CD14-positive monocyte (primary cell): ENCODE results near the gene HUNK. TPM values are rescaled to one million over a fixed set of nuclear protein-coding genes. Genes with fewer than 3 reads are reported as not detected.

Source experiments
- DNase-seq, 3 donors: peaks; one replicate each; pipeline ENCODE4 v3.0.0-alpha.2; 2011 to 2022
- H2AFZ ChIP-seq: 2 replicates; pipeline ENCODE4 v1.6.0; 2012; ENCODE audit warnings: mild to moderate bottlenecking, low read depth, low read length, inconsistent platforms; ENCODE audit not compliant: insufficient read depth, poor library complexity, severe bottlenecking
- H3K27ac ChIP-seq, 2 donors: 1 replicate in 1 of 2; 2 replicates in 1 of 2; pipeline ENCODE4 v1.5.1; 2012 to 2013; ENCODE audit warnings: low read length in 2 of 2, control low read depth in 1 of 2, inconsistent platforms in 1 of 2, low read depth in 1 of 2, mild to moderate bottlenecking in 1 of 2
- H3K27me3 ChIP-seq, 2 donors: one replicate each; pipeline versions ENCODE4 v1.6.0 to v1.6.1; 2011 to 2013; ENCODE audit warnings: low read length in 2 of 2; ENCODE audit not compliant: control insufficient read depth in 2 of 2, insufficient read depth in 2 of 2
- H3K36me3 ChIP-seq, 2 donors: replicated peaks in 1 of 2; 1 replicate in 1 of 2; 2 replicates in 1 of 2; pipeline versions ENCODE4 v1.5.1 to v1.6.1; 2012 to 2013; ENCODE audit warnings: low read length in 2 of 2, control low read depth in 1 of 2, inconsistent platforms in 1 of 2, mild to moderate bottlenecking in 1 of 2; ENCODE audit not compliant: insufficient read depth in 2 of 2, control insufficient read depth in 1 of 2
- H3K4me1 ChIP-seq, 2 donors: 1 replicate in 1 of 2; 2 replicates in 1 of 2; pipeline versions ENCODE4 v1.5.1 to v1.6.1; 2012 to 2013; ENCODE audit warnings: low read length in 2 of 2, control low read depth in 1 of 2, inconsistent platforms in 1 of 2, mild to moderate bottlenecking in 1 of 2, moderate library complexity in 1 of 2; ENCODE audit not compliant: insufficient read depth in 2 of 2, control insufficient read depth in 1 of 2
- H3K4me2 ChIP-seq: replicated peaks from 2 replicates; pipeline ENCODE3; 2012; ENCODE audit warnings: low read length, moderate library complexity, mild to moderate bottlenecking; ENCODE audit not compliant: poor library complexity, severe bottlenecking; ENCODE audit errors: extremely low read depth
- H3K4me3 ChIP-seq, 3 experiments: fragments of 200-600 bp in 1 of 3; sonication (generic) in 1 of 3; replicated peaks in 1 of 3; 1 replicate in 2 of 3; 2 replicates in 1 of 3; pipeline ENCODE4 v1.5.1; 2011 to 2013; ENCODE audit warnings: low read length in 3 of 3, mild to moderate bottlenecking in 3 of 3, control low read depth in 2 of 3, low read depth in 2 of 3, inconsistent platforms in 1 of 3, moderate library complexity in 1 of 3
- H3K79me2 ChIP-seq: 2 replicates; pipeline ENCODE4 v1.6.0; 2012; ENCODE audit warnings: mild to moderate bottlenecking, control low read depth, inconsistent platforms, low read length, moderate library complexity; ENCODE audit not compliant: insufficient read depth
- H3K9ac ChIP-seq: 2 replicates; pipeline ENCODE4 v1.6.0; 2017; ENCODE audit warnings: low read length, mild to moderate bottlenecking; ENCODE audit not compliant: insufficient read depth, poor library complexity, severe bottlenecking
- H3K9me3 ChIP-seq, 2 donors: replicated peaks in 1 of 2; 1 replicate in 1 of 2; 2 replicates in 1 of 2; pipeline versions ENCODE4 v1.5.1 to v1.6.1; 2012 to 2013; ENCODE audit warnings: low read length in 2 of 2, control low read depth in 1 of 2; ENCODE audit not compliant: control insufficient read depth in 1 of 2, insufficient read depth in 1 of 2
- H4K20me1 ChIP-seq: 2 replicates; pipeline ENCODE4 v1.6.0; 2012; ENCODE audit warnings: mild to moderate bottlenecking, low read length, control low read depth, moderate library complexity; ENCODE audit not compliant: insufficient read depth
- H3K27ac Mint-ChIP-seq, 7 donors: one replicate each; pipeline ENCODE4 v1.8.0; 2020; ENCODE audit warnings: mild to moderate bottlenecking in 7 of 7, mixed read lengths in 7 of 7, moderate library complexity in 6 of 7, inconsistent platforms in 2 of 7
- H3K27me3 Mint-ChIP-seq, 3 donors: one replicate each; pipeline ENCODE4 v1.8.0; 2021 to 2022; ENCODE audit warnings: low read depth in 3 of 3, mild to moderate bottlenecking in 3 of 3, mixed read lengths in 3 of 3, moderate library complexity in 3 of 3, inconsistent platforms in 1 of 3
- H3K36me3 Mint-ChIP-seq, 2 donors: one replicate each; pipeline ENCODE4 v1.8.0; 2020; ENCODE audit warnings: mixed read lengths in 2 of 2, inconsistent platforms in 1 of 2, mild to moderate bottlenecking in 1 of 2
- H3K4me1 Mint-ChIP-seq: one replicate; pipeline ENCODE4 v1.8.0; 2020; ENCODE audit warnings: mild to moderate bottlenecking, mixed read lengths
- H3K4me3 Mint-ChIP-seq, 2 donors: one replicate each; pipeline ENCODE4 v1.8.0; 2020; ENCODE audit warnings: mild to moderate bottlenecking in 2 of 2, mixed read lengths in 2 of 2, moderate library complexity in 1 of 2
- H3K9me3 Mint-ChIP-seq, 7 donors: one replicate each; pipeline ENCODE4 v1.8.0; 2020 to 2022; ENCODE audit warnings: mixed read lengths in 7 of 7, mild to moderate bottlenecking in 6 of 7, moderate library complexity in 6 of 7, inconsistent platforms in 2 of 7
- WGBS: methylation state at CpG from one replicate; pipeline ENCODE4 v1.1.5; 2013; ENCODE audit warnings: missing lambda C conversion rate; ENCODE audit not compliant: insufficient coverage; 5-methylcytosine and 5-hydroxymethylcytosine counted together
- intact Hi-C, 2 donors: fragments of 100-400 bp; cut with micrococcal nuclease; formaldehyde crosslinking; loops; one replicate each; pipeline versions ENCODE4 v1.15.0 to v1.15.1; 2023
- polyA plus RNA-seq, 3 donors: library from polyadenylated mRNA; depleted of rRNA in 1 of 3; unstranded in 2 of 3; stranded (reverse) in 1 of 3; fragments of 300-500 nt in 2 of 3; fragments of >200 nt in 1 of 3; fragmentation: Illumina TruSeq in 2 of 3; gene quantifications; 1 replicate in 2 of 3; 2 replicates in 1 of 3; pipeline ENCODE4 v1.2.3, GENCODE V29; 2012 to 2021
- TF ChIP-seq, protein P1 (sequence below): fragments of 200-600 bp; IDR thresholded peaks from one replicate; pipeline ENCODE4 v1.8.0; 2022; ENCODE audit warnings: antibody characterized with exemption, mild to moderate bottlenecking

HUNK gene
- polyA plus RNA-seq, 3 donors: not detected

DNA sequence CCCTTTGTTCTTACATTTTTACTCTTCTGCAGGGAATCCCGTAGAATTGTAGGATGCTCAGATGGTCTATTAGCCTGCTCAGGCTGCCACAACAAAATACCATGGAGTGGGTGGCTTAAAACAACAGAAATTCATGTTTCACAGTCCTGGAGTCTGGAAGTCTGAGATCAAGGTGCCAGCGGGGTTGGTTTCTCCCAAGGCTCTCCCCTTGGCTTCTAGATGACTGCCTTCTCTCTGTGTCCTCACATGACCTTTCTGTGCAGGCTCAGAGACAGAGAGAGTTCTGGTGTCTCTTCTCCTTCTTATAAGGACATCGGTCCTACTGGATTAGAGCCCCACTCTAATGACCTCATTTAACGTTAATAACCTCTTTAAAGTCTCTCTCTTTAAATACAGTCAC lies 41.7 kb downstream of the HUNK start:
- Mint-ChIP-seq H3K27me3 (peaks cover 9 to 16% (median 9%) of the 10 kb centered on the region in 3 donors), H3K27ac (no peak overlapping the region), H3K36me3 (no peaks in the 10 kb centered on the region), H3K9me3 (peaks cover 0 to 23% (median 11%) of the 10 kb centered on the region in 7 donors), H3K4me3 (no peak overlapping the region), H3K4me1 (no peaks in the 10 kb centered on the region)
- Histone ChIP-seq H3K9me3 (peaks cover 0 to 4% of the 10 kb centered on the region in 2 donors), H3K4me2 (no peak overlapping the region), H2AFZ (no peak overlapping the region), H3K79me2 (no peaks in the 10 kb centered on the region), H3K27me3 (peaks cover 0 to 11% of the 10 kb centered on the region in 2 donors), H3K27ac (no peak overlapping the region), H3K36me3 (no peaks in the 10 kb centered on the region), H3K9ac (no peak overlapping the region), H4K20me1 (no peaks in the 10 kb centered on the region), H3K4me3 (no peak overlapping the region), H3K4me1 (no peaks in the 10 kb centered on the region)
- intact Hi-C loops: no loop called here
- DNase-seq: no peak
- WGBS: 81% methylated on average over 4 of the region's 4 CpGs
- TF ChIP-seq, protein P1, sequence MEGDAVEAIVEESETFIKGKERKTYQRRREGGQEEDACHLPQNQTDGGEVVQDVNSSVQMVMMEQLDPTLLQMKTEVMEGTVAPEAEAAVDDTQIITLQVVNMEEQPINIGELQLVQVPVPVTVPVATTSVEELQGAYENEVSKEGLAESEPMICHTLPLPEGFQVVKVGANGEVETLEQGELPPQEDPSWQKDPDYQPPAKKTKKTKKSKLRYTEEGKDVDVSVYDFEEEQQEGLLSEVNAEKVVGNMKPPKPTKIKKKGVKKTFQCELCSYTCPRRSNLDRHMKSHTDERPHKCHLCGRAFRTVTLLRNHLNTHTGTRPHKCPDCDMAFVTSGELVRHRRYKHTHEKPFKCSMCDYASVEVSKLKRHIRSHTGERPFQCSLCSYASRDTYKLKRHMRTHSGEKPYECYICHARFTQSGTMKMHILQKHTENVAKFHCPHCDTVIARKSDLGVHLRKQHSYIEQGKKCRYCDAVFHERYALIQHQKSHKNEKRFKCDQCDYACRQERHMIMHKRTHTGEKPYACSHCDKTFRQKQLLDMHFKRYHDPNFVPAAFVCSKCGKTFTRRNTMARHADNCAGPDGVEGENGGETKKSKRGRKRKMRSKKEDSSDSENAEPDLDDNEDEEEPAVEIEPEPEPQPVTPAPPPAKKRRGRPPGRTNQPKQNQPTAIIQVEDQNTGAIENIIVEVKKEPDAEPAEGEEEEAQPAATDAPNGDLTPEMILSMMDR: no peak

DNA sequence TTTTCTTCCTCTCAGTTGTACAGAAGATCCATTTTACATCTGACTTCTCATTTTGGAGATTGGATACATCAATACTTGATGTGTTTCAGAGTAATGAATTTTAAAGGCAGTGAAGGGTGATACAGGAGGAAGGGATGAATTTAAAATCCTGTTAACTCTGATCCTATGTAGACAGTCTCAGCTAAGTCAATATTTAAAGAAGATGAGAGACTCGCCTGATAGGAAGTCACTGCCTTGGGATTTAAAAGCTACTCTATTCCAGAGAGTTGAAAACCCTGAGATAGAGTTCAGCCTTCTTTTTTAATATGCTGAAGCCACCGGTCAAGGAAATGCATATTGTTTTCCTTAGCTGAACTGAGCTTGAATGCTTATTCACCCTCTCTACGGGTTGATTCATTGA lies 42.7 kb downstream of the HUNK start:
- Mint-ChIP-seq H3K9me3 (peaks cover 0 to 24% (median 11%) of the 10 kb centered on the region in 7 donors), H3K36me3 (no peaks in the 10 kb centered on the region), H3K27ac (no peak overlapping the region), H3K4me1 (no peaks in the 10 kb centered on the region), H3K4me3 (no peak overlapping the region), H3K27me3 (peaks cover 3 to 7% (median 3%) of the 10 kb centered on the region in 3 donors)
- no peak overlapping the region for H3K4me3 ChIP-seq
- H3K9me3 ChIP-seq: peaks cover 0 to 6% of the 10 kb centered on the region in 2 donors
- TF ChIP-seq, protein P1: no peak
- no peaks in the 10 kb centered on the region for H3K79me2 ChIP-seq
- no peak overlapping the region for H3K27ac ChIP-seq
- no peak overlapping the region for H3K9ac ChIP-seq
- 67% methylated on average over 1 of the region's 3 CpGs for WGBS
- H3K27me3 ChIP-seq: peaks cover 0 to 3% of the 10 kb centered on the region in 2 donors
- DNase-seq: no peak
- no peaks in the 10 kb centered on the region for H4K20me1 ChIP-seq
- H2AFZ ChIP-seq: no peak overlapping the region
- H3K4me2 ChIP-seq: no peak overlapping the region
- H3K4me1 ChIP-seq: no peaks in the 10 kb centered on the region
- intact Hi-C loops: no loop called here
- no peaks in the 10 kb centered on the region for H3K36me3 ChIP-seq
